Stimulated activated CD4-positive, alpha-beta T cell treated with anti-CD3 and anti-CD28 coated beads, TNF-alpha, amount 100 ng/mL, for 24 hours (primary cell): ENCODE results near the gene PRELID1.
A peak's percentile ranks its signal among the peaks of the same experiment; 100 is the strongest.

Experiments
- DNase-seq, 3 experiments: peaks; one replicate each; pipeline ENCODE4 v3.0.0-alpha.2; 2020; ENCODE audit warnings: low read depth in 3 of 3

Gene PRELID1

GRCh38 chr5:177313561-177314259 lies 10.1 kb downstream of the PRELID1 start:
- DNase-seq: no peak

- no peak for DNase-seq
Measured at GRCh38 chr5:177314376-177315342, 11.1 kb downstream of the PRELID1 start.

GRCh38 chr5:177315411-177315810 lies 11.8 kb downstream of the PRELID1 start:
- no peak for DNase-seq

GRCh38 chr5:177316005-177316404 lies 12.4 kb downstream of the PRELID1 start:
- DNase-seq: no peak

- DNase-seq: peak; percentile 43 to 70 (median 62)
Measured at GRCh38 chr5:177317959-177318377, 14.4 kb downstream of the PRELID1 start.

GRCh38 chr5:177319913-177320588 lies 16.5 kb downstream of the PRELID1 start:
- DNase-seq: no peak

- DNase-seq: no peak
Measured at GRCh38 chr5:177320879-177321278, 17.3 kb downstream of the PRELID1 start.

- no peak for DNase-seq
Measured at GRCh38 chr5:177325868-177326381, 22.3 kb downstream of the PRELID1 start.

GRCh38 chr5:177327539-177328522 lies 24.2 kb downstream of the PRELID1 start:
- DNase-seq: no peak

- DNase-seq: no peak
Measured at GRCh38 chr5:177328545-177329231, 25.1 kb downstream of the PRELID1 start.

GRCh38 chr5:177329883-177330282 lies 26.3 kb downstream of the PRELID1 start:
- DNase-seq: no peak

GRCh38 chr5:177330991-177331842 lies 27.6 kb downstream of the PRELID1 start:
- DNase-seq: no peak

GRCh38 chr5:177332031-177332895 lies 28.7 kb downstream of the PRELID1 start:
- DNase-seq: no peak

- no peak for DNase-seq
Measured at GRCh38 chr5:177332896-177333260, 29.3 kb downstream of the PRELID1 start.

- no peak for DNase-seq
Measured at GRCh38 chr5:177333420-177334154, 30.0 kb downstream of the PRELID1 start.

- no peak for DNase-seq
Measured at GRCh38 chr5:177334155-177334551, 30.6 kb downstream of the PRELID1 start.
